Mesenchymal stem cell (in vitro differentiated cells and primary cell): ENCODE measurements around the gene FAM163A.

Source experiments
- DNase-seq: peaks from one replicate; pipeline ENCODE4 v3.0.0-alpha.2; 2013
- H2AFZ ChIP-seq: one replicate; pipeline ENCODE4 v1.6.1; 2013; ENCODE audit warnings: low read depth, mild to moderate bottlenecking, control low read depth, inconsistent platforms, low read length, moderate library complexity
- H2AK5ac ChIP-seq: 2 replicates; pipeline ENCODE4 v1.6.1; 2013; ENCODE audit warnings: low read length, moderate library complexity, mild to moderate bottlenecking, inconsistent platforms; ENCODE audit not compliant: severe bottlenecking
- H2BK120ac ChIP-seq: one replicate; pipeline ENCODE4 v1.6.1; 2013; ENCODE audit warnings: low read depth, mild to moderate bottlenecking, inconsistent platforms, low read length, moderate library complexity
- H2BK12ac ChIP-seq, 2 experiments: one replicate each; pipeline ENCODE4 v1.6.1; 2013; ENCODE audit warnings: inconsistent platforms in 2 of 2, low read length in 2 of 2, mild to moderate bottlenecking in 2 of 2, moderate library complexity in 2 of 2, control low read depth in 1 of 2
- H2BK15ac ChIP-seq: one replicate; pipeline ENCODE4 v1.6.1; 2013; ENCODE audit warnings: mild to moderate bottlenecking, low read depth, inconsistent platforms; ENCODE audit not compliant: poor library complexity, severe bottlenecking
- H2BK5ac ChIP-seq: 2 replicates; pipeline ENCODE4 v1.6.1; 2013; ENCODE audit warnings: low read depth, mild to moderate bottlenecking, low read length, control low read depth, inconsistent platforms; ENCODE audit not compliant: poor library complexity, severe bottlenecking
- H3K14ac ChIP-seq, 2 experiments: one replicate each; pipeline ENCODE4 v1.6.1; 2013; ENCODE audit warnings: inconsistent platforms in 2 of 2, low read length in 2 of 2, control low read depth in 1 of 2, mild to moderate bottlenecking in 1 of 2, moderate library complexity in 1 of 2
- H3K18ac ChIP-seq, 2 experiments: one replicate each; pipeline ENCODE4 v1.6.1; 2013; ENCODE audit warnings: inconsistent platforms in 2 of 2, low read length in 2 of 2, control low read depth in 1 of 2, low read depth in 1 of 2, mild to moderate bottlenecking in 1 of 2
- H3K23ac ChIP-seq, 2 experiments: one replicate each; pipeline ENCODE4 v1.6.1; 2013; ENCODE audit warnings: inconsistent platforms in 2 of 2, low read length in 2 of 2, mild to moderate bottlenecking in 2 of 2, moderate library complexity in 2 of 2, control low read depth in 1 of 2
- H3K27ac ChIP-seq: 2 replicates; pipeline ENCODE4 v1.5.1; 2013; ENCODE audit warnings: mild to moderate bottlenecking, moderate library complexity, low read length, control low read depth, inconsistent platforms; ENCODE audit not compliant: poor library complexity, severe bottlenecking
- H3K27me3 ChIP-seq, 2 experiments: 2 replicates each; pipeline versions ENCODE4 v1.6.1 to v1.7.0; 2013; ENCODE audit warnings: low read length in 2 of 2, mild to moderate bottlenecking in 2 of 2, moderate library complexity in 2 of 2, control low read depth in 1 of 2, inconsistent platforms in 1 of 2; ENCODE audit not compliant: control insufficient read depth in 1 of 2, insufficient read depth in 1 of 2
- H3K36me3 ChIP-seq, 2 experiments: 2 replicates each; pipeline versions ENCODE4 v1.6.1 to v1.7.0; 2013; ENCODE audit warnings: low read length in 2 of 2, control low read depth in 1 of 2, inconsistent platforms in 1 of 2, low read depth in 1 of 2, mild to moderate bottlenecking in 1 of 2; ENCODE audit not compliant: insufficient read depth in 2 of 2, control insufficient read depth in 1 of 2
- H3K4ac ChIP-seq, 2 experiments: one replicate each; pipeline ENCODE4 v1.6.1; 2013; ENCODE audit warnings: inconsistent platforms in 2 of 2, low read length in 2 of 2, mild to moderate bottlenecking in 2 of 2, moderate library complexity in 2 of 2, control low read depth in 1 of 2, low read depth in 1 of 2
- H3K4me1 ChIP-seq: 2 replicates; pipeline ENCODE4 v1.6.1; 2013; ENCODE audit warnings: low read depth, low read length, control low read depth; ENCODE audit not compliant: control insufficient read depth, insufficient read depth
- H3K4me2 ChIP-seq: 2 replicates; pipeline ENCODE4 v1.6.1; 2013; ENCODE audit warnings: low read length, mild to moderate bottlenecking, inconsistent platforms; ENCODE audit not compliant: poor library complexity, severe bottlenecking
- H3K4me3 ChIP-seq, 2 experiments: 2 replicates each; pipeline versions ENCODE4 v1.5.1 to v1.7.0; 2013; ENCODE audit warnings: low read length in 2 of 2, mild to moderate bottlenecking in 2 of 2, control low read depth in 1 of 2, low read depth in 1 of 2; ENCODE audit not compliant: insufficient read depth in 1 of 2
- H3K79me1 ChIP-seq: replicated peaks from 2 replicates; pipeline ENCODE4 v1.6.1; 2013; ENCODE audit warnings: mild to moderate bottlenecking, control low read depth, low read length, inconsistent platforms; ENCODE audit not compliant: poor library complexity, severe bottlenecking
- H3K9ac ChIP-seq: 2 replicates; pipeline ENCODE4 v1.7.0; 2013; ENCODE audit warnings: mild to moderate bottlenecking, low read length, moderate library complexity
- H3K9me3 ChIP-seq: 2 replicates; pipeline ENCODE4 v1.7.0; 2013; ENCODE audit warnings: mild to moderate bottlenecking, low read length; ENCODE audit not compliant: control insufficient read depth
- H4K8ac ChIP-seq: one replicate; pipeline ENCODE4 v1.6.1; 2013; ENCODE audit warnings: inconsistent platforms, mild to moderate bottlenecking, low read length, moderate library complexity
- H4K91ac ChIP-seq: one replicate; pipeline ENCODE4 v1.6.1; 2013; ENCODE audit warnings: mild to moderate bottlenecking, low read length, inconsistent platforms
- WGBS: methylation state at CpG from one replicate; pipeline ENCODE4 v1.1.7; 2013; ENCODE audit warnings: mixed read lengths; 5-methylcytosine and 5-hydroxymethylcytosine counted together

Gene FAM163A

GRCh38 chr1:179774566-179774965 is 31.5 kb downstream of the FAM163A start:
- Histone ChIP-seq H2BK120ac (no peak overlapping the region), H3K4ac (no peak overlapping the region), H3K27ac (no peak overlapping the region), H3K23ac (no peak overlapping the region), H2AK5ac (no peak overlapping the region), H3K9me3 (peaks cover 14% of the 10 kb centered on the region), H3K4me3 (peak overlapping the region in 1 of 2 experiments; percentile 14), H2BK15ac (no peak overlapping the region), H3K27me3 (peaks cover 9 to 31% of the 10 kb centered on the region in 2 experiments), H3K36me3 (no peaks in the 10 kb centered on the region), H3K14ac (no peak overlapping the region), H4K91ac (no peak overlapping the region), H3K79me1 (no peaks in the 10 kb centered on the region), H2BK5ac (no peak overlapping the region), H4K8ac (no peak overlapping the region), H3K4me2 (no peak overlapping the region), H2BK12ac (no peak overlapping the region), H3K18ac (no peak overlapping the region), H3K9ac (no peak overlapping the region), H3K4me1 (no peaks in the 10 kb centered on the region), H2AFZ (no peak overlapping the region)
- 77% methylated on average over 8 of the region's 8 CpGs for WGBS
- DNase-seq: no peak

GRCh38 chr1:179775009-179775408 is 31.9 kb downstream of the FAM163A start:
- no peak overlapping the region for H3K18ac ChIP-seq
- H3K9ac ChIP-seq: no peak overlapping the region
- peaks cover 9 to 31% of the 10 kb centered on the region in 2 experiments for H3K27me3 ChIP-seq
- no peak overlapping the region for H2BK15ac ChIP-seq
- peaks cover 14% of the 10 kb centered on the region for H3K9me3 ChIP-seq
- WGBS: 86% methylated on average over 6 of the region's 6 CpGs
- no peak overlapping the region for H4K91ac ChIP-seq
- H3K4ac ChIP-seq: no peak overlapping the region
- H3K4me3 ChIP-seq: peak overlapping the region in 1 of 2 experiments; percentile 14
- no peak overlapping the region for H2BK120ac ChIP-seq
- no peaks in the 10 kb centered on the region for H3K4me1 ChIP-seq
- H3K23ac ChIP-seq: no peak overlapping the region
- H2BK5ac ChIP-seq: no peak overlapping the region
- no peak overlapping the region for H2BK12ac ChIP-seq
- H3K36me3 ChIP-seq: no peaks in the 10 kb centered on the region
- H2AFZ ChIP-seq: no peak overlapping the region
- no peak overlapping the region for H3K27ac ChIP-seq
- H3K14ac ChIP-seq: no peak overlapping the region
- H2AK5ac ChIP-seq: no peak overlapping the region
- no peak overlapping the region for H4K8ac ChIP-seq
- H3K79me1 ChIP-seq: no peaks in the 10 kb centered on the region
- H3K4me2 ChIP-seq: no peak overlapping the region
- no peak for DNase-seq

- no peak overlapping the region for H3K14ac ChIP-seq
- no peak overlapping the region for H3K27ac ChIP-seq
- H3K4me2 ChIP-seq: no peak overlapping the region
- H3K36me3 ChIP-seq: no peaks in the 10 kb centered on the region
- no peak overlapping the region for H2AFZ ChIP-seq
- no peak overlapping the region for H2BK5ac ChIP-seq
- H4K8ac ChIP-seq: no peak overlapping the region
- no peaks in the 10 kb centered on the region for H3K4me1 ChIP-seq
- DNase-seq: no peak
- no peak overlapping the region for H3K23ac ChIP-seq
- no peak overlapping the region for H2BK12ac ChIP-seq
- no peak overlapping the region for H3K4ac ChIP-seq
- H4K91ac ChIP-seq: no peak overlapping the region
- no peak overlapping the region for H3K18ac ChIP-seq
- no peak overlapping the region for H2BK120ac ChIP-seq
- peaks cover 16 to 30% of the 10 kb centered on the region in 2 experiments for H3K27me3 ChIP-seq
- H2BK15ac ChIP-seq: no peak overlapping the region
- 90% methylated on average over 2 of the region's 2 CpGs for WGBS
- no peak overlapping the region for H3K4me3 ChIP-seq
- no peak overlapping the region for H2AK5ac ChIP-seq
- H3K9ac ChIP-seq: no peak overlapping the region
- no peaks in the 10 kb centered on the region for H3K79me1 ChIP-seq
- H3K9me3 ChIP-seq: peaks cover 14% of the 10 kb centered on the region
These were observed 33.7 kb downstream of the FAM163A start for GRCh38 chr1:179776831-179777230.

GRCh38 chr1:179777731-179778130 is 34.6 kb downstream of the FAM163A start:
- H2AFZ ChIP-seq: no peak overlapping the region
- H3K79me1 ChIP-seq: no peaks in the 10 kb centered on the region
- no peak overlapping the region for H3K4me3 ChIP-seq
- H2BK5ac ChIP-seq: no peak overlapping the region
- H2BK12ac ChIP-seq: no peak overlapping the region
- H2BK15ac ChIP-seq: no peak overlapping the region
- no peak overlapping the region for H3K18ac ChIP-seq
- peaks cover 6% of the 10 kb centered on the region for H3K9me3 ChIP-seq
- 80% methylated on average over 2 of the region's 3 CpGs for WGBS
- H3K36me3 ChIP-seq: no peaks in the 10 kb centered on the region
- no peak overlapping the region for H3K14ac ChIP-seq
- H3K27me3 ChIP-seq: peaks cover 16 to 31% of the 10 kb centered on the region in 2 experiments
- H3K23ac ChIP-seq: no peak overlapping the region
- H4K8ac ChIP-seq: no peak overlapping the region
- H3K27ac ChIP-seq: no peak overlapping the region
- no peak overlapping the region for H3K9ac ChIP-seq
- no peak for DNase-seq
- H3K4ac ChIP-seq: no peak overlapping the region
- no peak overlapping the region for H4K91ac ChIP-seq
- H2BK120ac ChIP-seq: no peak overlapping the region
- no peak overlapping the region for H2AK5ac ChIP-seq
- H3K4me2 ChIP-seq: no peak overlapping the region
- no peaks in the 10 kb centered on the region for H3K4me1 ChIP-seq
